HUES64 (cell line): ENCODE data around the gene JAZF1.

Experiments used
- H3K27ac ChIP-seq: 2 replicates; pipeline ENCODE4 v1.7.0; 2013; ENCODE audit warnings: low read depth, low read length, inconsistent platforms
- H3K27me3 ChIP-seq: 2 replicates; pipeline ENCODE4 v1.6.1; 2013; ENCODE audit warnings: mild to moderate bottlenecking, low read length; ENCODE audit not compliant: insufficient read depth
- H3K36me3 ChIP-seq: 2 replicates; pipeline ENCODE4 v1.6.1; 2013; ENCODE audit warnings: mild to moderate bottlenecking, low read length; ENCODE audit not compliant: insufficient read depth
- H3K4me1 ChIP-seq: 2 replicates; pipeline ENCODE4 v1.6.1; 2013; ENCODE audit warnings: mild to moderate bottlenecking, low read length, moderate library complexity; ENCODE audit not compliant: insufficient read depth
- H3K4me3 ChIP-seq: 2 replicates; pipeline ENCODE4 v1.5.1; 2013; ENCODE audit warnings: mild to moderate bottlenecking, low read length, moderate library complexity
- H3K9ac ChIP-seq: 2 replicates; pipeline ENCODE4 v1.6.1; 2013; ENCODE audit warnings: mild to moderate bottlenecking, low read depth, low read length
- H3K9me3 ChIP-seq: 2 replicates; pipeline ENCODE4 v1.6.1; 2013; ENCODE audit warnings: low read depth, low read length; ENCODE audit not compliant: insufficient read depth
- WGBS: fragments of 150-250, 120-280 bp; methylation state at CpG from one replicate; pipeline ENCODE4 v1.1.7; 2013; ENCODE audit warnings: missing lambda C conversion rate; 5-methylcytosine and 5-hydroxymethylcytosine counted together

JAZF1 gene

DNA sequence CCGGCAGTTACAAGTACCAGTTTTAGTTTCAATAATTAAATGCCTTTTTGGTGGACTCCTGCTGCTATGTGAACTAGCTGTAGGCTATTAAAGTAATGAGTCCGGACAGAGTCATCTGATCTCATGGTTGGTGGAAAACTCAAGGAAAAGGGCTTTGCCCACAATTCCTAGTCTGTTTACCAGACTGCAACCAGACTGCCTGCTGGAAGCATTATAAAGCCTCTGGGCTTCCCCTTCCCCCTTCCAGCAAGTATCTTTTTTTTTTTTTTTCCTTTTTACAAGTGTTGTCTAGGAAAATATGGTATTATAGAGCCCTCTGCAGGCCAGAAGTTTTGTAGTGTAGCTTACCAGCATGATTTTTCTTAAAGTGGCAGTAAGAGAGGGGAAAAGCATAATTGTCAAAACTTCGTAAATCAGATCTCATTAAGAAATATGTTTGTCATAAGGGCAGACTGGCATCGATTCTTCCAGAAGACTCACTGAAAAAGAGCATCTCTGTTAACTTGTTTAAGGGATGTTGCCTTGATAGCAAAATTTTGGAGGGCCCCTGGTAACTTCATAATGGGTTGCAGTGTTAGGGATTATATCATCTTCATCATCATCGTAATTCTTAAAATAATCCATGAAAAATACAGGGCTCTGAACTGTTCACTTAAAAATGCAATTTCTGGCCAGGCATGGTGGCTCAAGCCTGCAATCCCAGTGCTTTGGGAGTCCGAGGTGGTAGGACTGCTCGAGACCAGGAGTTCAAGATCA, 259.3 kb downstream of the JAZF1 start:
- 84% methylated on average over 7 of the region's 7 CpGs for WGBS

DNA sequence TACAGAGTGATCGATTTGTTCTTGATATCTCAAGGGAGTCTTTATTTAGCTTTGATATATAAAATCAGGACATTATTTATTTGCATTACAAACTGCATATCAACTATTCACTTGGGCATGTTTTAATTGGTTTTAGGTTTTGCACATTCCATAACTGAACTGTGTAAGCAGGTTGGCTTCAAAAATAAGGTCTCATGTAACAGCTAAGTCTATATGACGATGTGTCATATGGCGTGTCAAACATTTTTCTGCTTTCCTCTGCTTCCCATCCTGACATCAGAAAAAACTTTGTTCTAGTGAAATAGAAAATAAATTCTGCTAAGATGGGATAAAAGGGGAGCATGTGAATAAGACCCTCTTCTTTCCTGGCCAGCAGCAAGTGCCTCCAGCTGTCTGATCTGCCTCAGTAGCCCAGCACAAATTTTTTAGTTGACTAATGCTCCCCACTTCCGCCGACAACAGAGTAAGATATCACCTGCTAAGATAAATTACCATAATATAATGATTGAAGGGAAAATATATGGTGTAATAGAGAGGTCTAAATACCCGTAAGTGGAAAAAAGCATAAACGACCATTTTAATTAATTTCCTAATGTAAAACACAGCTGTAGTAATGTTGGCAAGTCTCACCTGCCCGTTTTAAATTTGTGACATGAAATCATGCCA, 260.2 kb downstream of the JAZF1 start:
- H3K27me3 ChIP-seq = no peaks in the 10 kb centered on the region
- no peak overlapping the region for H3K27ac ChIP-seq
- no peak overlapping the region for H3K9ac ChIP-seq
- peaks cover 28% of the 10 kb centered on the region for H3K4me1 ChIP-seq
- no peak overlapping the region for H3K4me3 ChIP-seq
- H3K36me3 ChIP-seq = no peaks in the 10 kb centered on the region
- H3K9me3 ChIP-seq = peaks cover 4% of the 10 kb centered on the region; the same call in 1 of the 2 replicates
- WGBS = 88% methylated on average over 5 of the region's 8 CpGs

More for the DNA sequence above, 259.3 kb downstream of the JAZF1 start:
- H3K9ac ChIP-seq = no peak overlapping the region
- H3K4me3 ChIP-seq = no peak overlapping the region
- H3K9me3 ChIP-seq = peaks cover 4% of the 10 kb centered on the region; the same call in 1 of the 2 replicates
- no peaks in the 10 kb centered on the region for H3K27me3 ChIP-seq
- H3K4me1 ChIP-seq = peaks cover 28% of the 10 kb centered on the region
- no peaks in the 10 kb centered on the region for H3K36me3 ChIP-seq
- H3K27ac ChIP-seq = no peak overlapping the region

DNA sequence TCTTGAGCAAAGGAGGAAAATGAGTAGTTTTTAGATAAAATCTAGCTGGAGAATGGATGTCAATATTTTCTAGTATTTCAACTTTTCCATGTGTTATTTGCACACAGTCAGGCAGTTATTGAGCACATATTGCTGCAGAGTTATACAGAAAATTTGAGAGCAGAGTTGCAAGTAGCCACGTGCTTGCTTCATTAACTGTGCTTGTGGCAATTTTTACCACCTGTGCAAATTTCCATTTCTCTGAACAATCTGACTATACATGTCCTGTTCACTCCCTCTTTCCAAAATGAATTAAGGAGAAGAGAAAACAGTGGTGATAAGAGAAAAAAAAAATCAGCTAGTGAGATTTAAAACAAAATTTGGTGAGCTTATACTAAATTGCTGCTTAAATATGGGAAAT, 262.1 kb downstream of the JAZF1 start:
- Histone ChIP-seq H3K27ac (no peak overlapping the region), H3K9ac (no peak overlapping the region), H3K27me3 (no peaks in the 10 kb centered on the region), H3K4me3 (no peak overlapping the region), H3K4me1 (peaks cover 29% of the 10 kb centered on the region), H3K36me3 (no peaks in the 10 kb centered on the region), H3K9me3 (peaks cover 4% of the 10 kb centered on the region; the same call in 1 of the 2 replicates)
- WGBS = 87% methylated on average over 1 of the region's 1 CpG

DNA sequence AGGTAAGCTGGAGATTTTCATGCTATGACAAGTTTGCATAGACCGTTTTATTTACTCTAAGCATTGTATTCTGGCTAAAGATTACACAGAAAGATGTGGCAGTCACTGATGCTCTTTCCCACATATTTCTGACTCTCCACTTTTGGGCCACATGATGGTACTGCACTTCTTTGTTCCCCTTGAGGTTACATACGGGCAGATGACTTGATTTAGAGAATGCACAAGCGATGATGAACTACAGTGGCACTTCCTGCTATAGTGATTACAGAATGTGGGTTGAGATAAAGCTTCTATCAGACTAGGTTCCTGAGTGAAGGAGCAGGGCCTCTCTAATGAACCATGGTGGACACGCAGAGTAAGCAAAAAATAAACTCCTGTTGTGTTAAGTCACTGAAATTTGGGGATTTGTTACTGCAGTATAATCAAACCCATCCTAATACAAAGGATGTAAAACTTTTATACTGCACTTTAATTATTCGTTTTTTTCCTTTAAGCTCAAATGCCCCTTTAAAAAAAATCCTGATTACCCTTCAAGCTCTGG, 262.8 kb downstream of the JAZF1 start:
- Histone ChIP-seq H3K36me3 (no peaks in the 10 kb centered on the region), H3K27me3 (no peaks in the 10 kb centered on the region), H3K27ac (no peak overlapping the region), H3K9me3 (peaks cover 4% of the 10 kb centered on the region; the same call in 1 of the 2 replicates), H3K9ac (no peak overlapping the region), H3K4me1 (peaks cover 31% of the 10 kb centered on the region), H3K4me3 (no peak overlapping the region)
- WGBS = 91% methylated on average over 5 of the region's 5 CpGs

DNA sequence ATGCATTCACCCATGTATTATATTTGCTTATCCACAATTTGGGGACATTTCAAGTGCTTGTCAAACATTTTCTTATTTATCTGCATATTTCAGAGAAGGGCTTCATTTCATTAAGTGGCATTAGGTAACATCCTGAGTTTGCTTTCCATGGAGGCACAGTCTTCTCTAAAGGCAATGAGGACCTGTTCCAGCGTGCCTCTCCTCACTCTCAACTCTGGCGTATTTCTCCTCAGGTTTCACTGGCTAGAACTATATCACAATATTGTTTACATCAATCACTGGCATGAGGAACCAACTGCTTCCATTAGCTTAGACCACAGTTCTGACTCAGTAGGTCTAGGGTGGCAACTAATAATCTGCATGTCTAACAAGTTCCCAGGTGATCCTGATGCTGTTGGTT, 263.5 kb downstream of the JAZF1 start:
- Histone ChIP-seq H3K9ac (no peak overlapping the region), H3K4me1 (peaks cover 38% of the 10 kb centered on the region), H3K27ac (no peak overlapping the region), H3K27me3 (no peaks in the 10 kb centered on the region), H3K36me3 (no peaks in the 10 kb centered on the region), H3K4me3 (no peak overlapping the region), H3K9me3 (peaks cover 4% of the 10 kb centered on the region; the same call in 1 of the 2 replicates)
- 95% methylated on average over 2 of the region's 2 CpGs for WGBS

DNA sequence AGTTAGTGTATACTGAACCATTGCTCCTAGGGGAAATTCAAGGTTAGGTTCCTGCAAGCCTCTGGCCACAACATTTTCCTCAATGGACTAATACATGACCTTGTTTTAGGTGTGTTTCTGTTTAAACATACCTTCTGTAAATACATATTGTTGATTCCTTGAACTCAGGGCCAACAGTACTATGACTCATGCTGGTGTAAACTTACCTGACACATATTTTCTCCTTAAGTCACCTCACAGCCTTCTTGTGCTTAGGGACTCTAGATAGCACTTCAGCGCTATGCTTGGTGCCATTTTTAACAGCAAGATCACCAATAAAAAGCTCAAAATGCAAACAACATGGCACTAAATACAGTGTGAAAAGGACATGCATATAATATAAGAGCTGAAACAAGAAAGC, 264.2 kb downstream of the JAZF1 start:
- no peak overlapping the region for H3K4me3 ChIP-seq
- 97% methylated on average over 1 of the region's 1 CpG for WGBS
- H3K36me3 ChIP-seq = no peaks in the 10 kb centered on the region
- no peak overlapping the region for H3K9ac ChIP-seq
- no peaks in the 10 kb centered on the region for H3K27me3 ChIP-seq
- H3K4me1 ChIP-seq = peaks cover 46% of the 10 kb centered on the region
- H3K27ac ChIP-seq = no peak overlapping the region
- peaks cover 4% of the 10 kb centered on the region; the same call in 1 of the 2 replicates for H3K9me3 ChIP-seq

DNA sequence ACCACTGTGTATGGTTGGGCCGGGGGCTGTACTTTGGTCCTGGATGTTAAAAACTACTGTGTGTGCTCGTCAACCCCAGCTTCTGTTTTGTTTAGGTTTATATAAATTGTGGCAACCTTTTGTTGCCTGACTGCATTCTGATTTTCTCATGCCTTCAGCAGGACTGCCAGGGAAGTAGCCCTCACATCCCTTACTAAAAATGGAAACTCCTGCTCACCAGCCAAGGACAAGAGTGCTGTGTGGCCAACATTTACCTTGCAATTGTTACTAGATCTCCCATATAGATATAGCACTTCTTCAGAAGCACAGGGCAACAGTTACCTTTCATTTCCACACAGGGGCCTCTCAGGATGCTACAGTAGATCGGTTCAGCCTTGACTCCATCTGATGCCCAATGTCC, 266.2 kb downstream of the JAZF1 start:
- no peak overlapping the region for H3K4me3 ChIP-seq
- H3K27ac ChIP-seq = no peak overlapping the region
- no peaks in the 10 kb centered on the region for H3K36me3 ChIP-seq
- H3K9me3 ChIP-seq = peaks cover 4% of the 10 kb centered on the region; the same call in 1 of the 2 replicates
- H3K9ac ChIP-seq = no peak overlapping the region
- 89% methylated on average over 3 of the region's 3 CpGs for WGBS
- H3K27me3 ChIP-seq = no peaks in the 10 kb centered on the region
- peaks cover 48% of the 10 kb centered on the region for H3K4me1 ChIP-seq

DNA sequence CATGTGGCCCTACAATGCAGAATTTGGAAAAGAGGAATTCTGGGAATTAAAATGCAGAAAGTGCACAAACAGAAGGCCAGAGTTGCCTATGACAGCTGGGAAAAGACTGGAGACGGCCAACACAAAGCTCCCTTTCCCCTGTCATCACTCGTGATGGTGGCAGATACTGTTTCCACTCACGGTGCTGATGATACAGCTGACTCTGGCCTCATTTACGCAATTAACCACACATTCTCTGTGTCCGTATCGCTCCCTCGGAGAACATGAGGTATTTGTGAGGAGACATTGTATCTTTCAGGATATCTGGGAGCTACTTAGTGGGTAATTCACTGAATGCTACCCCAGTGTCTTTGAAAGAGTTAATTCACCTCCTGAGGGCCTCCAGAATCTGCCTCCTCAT, 267.8 kb downstream of the JAZF1 start:
- 93% methylated on average over 7 of the region's 7 CpGs for WGBS
- peak overlapping the region; percentile 71; the same call in 1 of the 2 replicates for H3K27ac ChIP-seq
- no peaks in the 10 kb centered on the region for H3K36me3 ChIP-seq
- no peaks in the 10 kb centered on the region for H3K27me3 ChIP-seq
- peaks cover 50% of the 10 kb centered on the region for H3K4me1 ChIP-seq
- no peak overlapping the region for H3K4me3 ChIP-seq
- H3K9ac ChIP-seq = no peak overlapping the region
- H3K9me3 ChIP-seq = peaks cover 4% of the 10 kb centered on the region; the same call in 1 of the 2 replicates

DNA sequence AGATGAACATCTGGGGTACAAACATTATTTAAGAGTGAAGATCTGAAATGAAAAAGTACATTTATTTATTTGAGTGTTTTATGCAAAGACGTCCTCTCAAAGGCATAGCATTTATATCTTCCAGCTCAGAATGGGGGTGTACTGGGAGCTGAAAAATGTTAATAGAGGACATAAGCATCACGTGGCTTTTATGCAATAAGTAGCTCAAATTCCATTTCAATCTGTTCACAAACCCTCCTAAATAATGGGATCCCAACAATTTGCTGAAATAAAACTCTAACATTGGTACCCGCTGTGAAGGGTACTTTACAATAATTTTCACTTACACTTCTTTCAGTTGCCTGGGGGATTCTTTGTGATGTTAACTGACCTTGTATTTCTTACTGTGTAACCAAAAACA, 268.7 kb downstream of the JAZF1 start:
- Histone ChIP-seq H3K9ac (no peak overlapping the region), H3K9me3 (peaks cover 4% of the 10 kb centered on the region; the same call in 1 of the 2 replicates), H3K4me1 (peaks cover 58% of the 10 kb centered on the region), H3K4me3 (no peak overlapping the region), H3K27me3 (no peaks in the 10 kb centered on the region), H3K27ac (peak overlapping the region; percentile 71; the same call in 1 of the 2 replicates), H3K36me3 (no peaks in the 10 kb centered on the region)
- WGBS = 36% methylated on average over 3 of the region's 3 CpGs

DNA sequence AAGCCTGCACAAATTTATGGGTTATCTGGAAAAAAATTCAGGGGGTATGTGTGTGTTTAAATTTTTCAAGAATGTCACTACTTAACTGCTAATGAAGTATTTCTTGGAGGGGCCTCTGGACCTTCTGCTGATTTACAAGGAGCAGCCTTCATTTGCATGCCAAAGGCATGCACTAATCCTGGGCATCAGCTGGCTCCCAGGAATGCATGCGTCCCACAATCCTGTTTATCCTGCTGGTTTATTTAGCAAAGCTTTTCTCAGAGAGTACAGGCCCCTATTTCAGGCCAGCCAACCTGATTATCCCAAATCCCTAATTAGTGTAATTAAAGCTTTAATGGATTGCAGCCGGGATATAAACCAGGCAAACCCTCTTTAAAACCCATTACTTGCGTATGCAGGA, 270.3 kb downstream of the JAZF1 start:
- H3K4me1 ChIP-seq = peaks cover 73% of the 10 kb centered on the region
- H3K27ac ChIP-seq = peak overlapping the region; percentile 89

DNA sequence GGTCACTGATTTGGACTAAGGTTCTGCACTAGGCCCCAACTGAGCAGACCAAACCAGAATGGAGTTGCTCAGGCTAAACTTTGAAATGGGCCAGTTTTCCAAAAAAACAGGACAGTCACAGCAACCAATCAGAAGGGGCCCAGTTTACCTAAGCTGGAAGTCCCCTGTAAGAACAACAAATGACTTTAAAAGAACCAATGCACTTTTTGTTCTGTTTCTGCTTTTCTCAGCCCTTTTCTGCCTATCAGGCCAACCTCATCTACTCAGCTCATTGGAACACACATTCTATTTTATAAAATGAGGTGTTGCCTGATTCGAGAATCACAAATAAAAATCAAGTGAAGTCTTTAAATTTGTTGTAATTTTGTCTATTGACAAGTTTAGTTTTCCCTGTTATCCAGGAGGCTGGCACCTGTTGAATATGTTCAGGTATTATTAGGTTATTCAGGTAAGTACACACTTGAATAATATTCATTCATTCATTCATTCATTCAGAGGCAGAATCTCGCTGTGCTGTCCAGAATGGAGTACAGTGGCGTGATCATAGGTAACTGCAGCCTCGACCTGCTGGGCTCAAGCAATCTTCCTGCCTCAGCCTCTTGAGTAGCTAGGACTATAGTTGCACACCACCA, 271.9 kb downstream of the JAZF1 start:
- no peaks in the 10 kb centered on the region for H3K9me3 ChIP-seq
- WGBS = 91% methylated on average over 4 of the region's 4 CpGs
- no peaks in the 10 kb centered on the region for H3K27me3 ChIP-seq
- H3K4me1 ChIP-seq = peaks cover 70% of the 10 kb centered on the region
- H3K27ac ChIP-seq = no peak overlapping the region
- H3K4me3 ChIP-seq = no peak overlapping the region
- no peak overlapping the region for H3K9ac ChIP-seq
- H3K36me3 ChIP-seq = no peaks in the 10 kb centered on the region

More for the DNA sequence above, 270.3 kb downstream of the JAZF1 start:
- H3K36me3 ChIP-seq = no peaks in the 10 kb centered on the region
- 10% methylated on average over 3 of the region's 3 CpGs for WGBS
- no peaks in the 10 kb centered on the region for H3K9me3 ChIP-seq
- no peak overlapping the region for H3K9ac ChIP-seq
- no peaks in the 10 kb centered on the region for H3K27me3 ChIP-seq
- peak overlapping the region; percentile 23 for H3K4me3 ChIP-seq
